AG04450 (cell line): ENCODE results near the gene IBA57. TPM values are rescaled to one million over a fixed set of nuclear protein-coding genes. Genes with fewer than 3 reads are reported as not detected.

Source experiments
- CTCF ChIA-PET: fragments of 300-600, 350-600 bp; formaldehyde crosslinking; extraction: SDS; loops from one replicate; lab custom pipeline; 2022; ENCODE audit warnings: antibody characterized with exemption, inconsistent platforms; lab: Charles Lee
- POLR2A ChIA-PET: fragments of 350-600 bp; formaldehyde crosslinking; extraction: SDS; loops from one replicate; lab custom pipeline; 2021; ENCODE audit warnings: antibody characterized with exemption, inconsistent platforms; lab: Yijun Ruan, JAX
- DNase-seq: peaks from one replicate; pipeline ENCODE4 v3.0.0-alpha.2; 2011; ENCODE audit warnings: low read depth, low spot score
- H3K27ac ChIP-seq: one replicate; pipeline ENCODE4 v1.5.1; 2012; ENCODE audit warnings: low read depth, low read length, control low read depth
- H3K27me3 ChIP-seq: one replicate; pipeline ENCODE4 v1.6.0; 2012; ENCODE audit warnings: low read length; ENCODE audit not compliant: control insufficient read depth, insufficient read depth
- H3K4me3 ChIP-seq: 2 replicates; pipeline ENCODE4 v1.5.1; 2011; ENCODE audit warnings: mild to moderate bottlenecking, low read depth, low read length, control low read depth
- H3K9me3 ChIP-seq: 2 replicates; pipeline ENCODE4 v1.5.1; 2012; ENCODE audit warnings: low read length; ENCODE audit not compliant: control insufficient read depth, insufficient read depth
- CTCF ChIP-seq: IDR thresholded peaks from 2 replicates; pipeline ENCODE4 v1.5.1; 2011; ENCODE audit warnings: low read depth, low read length, control low read depth, inconsistent platforms
- polyA plus RNA-seq: library from polyadenylated mRNA; depleted of rRNA; stranded (reverse); fragments of >200 nt; gene quantifications from 2 replicates; pipeline ENCODE4 v1.2.3, GENCODE V29; 2011

Gene IBA57
- polyA plus RNA-seq, 1 experiment = 1.4 TPM

- ChIA-PET POLR2A (interaction anchor here (0.6 to 1.7 kb wide), 7 partner anchors 10 to 317 kb away, joined by 3 to 18 read pairs (median 4); partner anchors contain the start of genes IBA57, MRPL55 and TRIM11), CTCF (interaction anchor here (4.2 kb wide), 1 partner anchor 10 kb away, joined by 17 read pairs; no protein-coding TSS in a partner anchor)
- no peak for TF ChIP-seq CTCF
- Histone ChIP-seq H3K4me3 (peak overlapping the region; percentile 90), H3K27me3 (peaks cover 13% of the 10 kb centered on the region), H3K27ac (peak overlapping the region; percentile 75), H3K9me3 (no peaks in the 10 kb centered on the region; the same call in 1 of the 2 replicates)
- no peak for DNase-seq
Measured at GRCh38 chr1:228140724-228141225, 24.8 kb upstream of the IBA57 start.

GRCh38 chr1:228141226-228142044 is 24.2 kb upstream of the IBA57 start:
- Histone ChIP-seq H3K9me3 (no peaks in the 10 kb centered on the region; the same call in 1 of the 2 replicates), H3K27me3 (peaks cover 7% of the 10 kb centered on the region), H3K27ac (peak overlapping the region; percentile 75), H3K4me3 (peak overlapping the region; percentile 90)
- TF ChIP-seq CTCF = no peak
- ChIA-PET CTCF (interaction anchor here (4.2 kb wide), 1 partner anchor 11 kb away, joined by 17 read pairs; no protein-coding TSS in a partner anchor), POLR2A (interaction anchor here (1.2 to 1.7 kb wide), 3 partner anchors 23 to 265 kb away, joined by 3 to 18 read pairs (median 11); partner anchors contain the start of genes IBA57 and TRIM11)
- DNase-seq = no peak

- no peaks in the 10 kb centered on the region for H3K27me3 ChIP-seq
- no peak overlapping the region for H3K27ac ChIP-seq
- no peak for TF ChIP-seq CTCF
- peak overlapping the region; percentile 90 for H3K4me3 ChIP-seq
- ChIA-PET CTCF (interaction anchor here (1.3 to 4.2 kb wide), 3 partner anchors 11 to 24 kb away, joined by 4 to 17 read pairs (median 7); no protein-coding TSS in a partner anchor), POLR2A (no interaction called here)
- DNase-seq = no peak
- no peaks in the 10 kb centered on the region; the same call in 1 of the 2 replicates for H3K9me3 ChIP-seq
Measured at GRCh38 chr1:228142155-228142691, 23.4 kb upstream of the IBA57 start.

- DNase-seq = no peak
- POLR2A ChIA-PET = no interaction called here
- no peaks in the 10 kb centered on the region for H3K27me3 ChIP-seq
- H3K27ac ChIP-seq = no peak overlapping the region
- CTCF ChIA-PET = interaction anchor here (1.3 to 4.2 kb wide), 3 partner anchors 12 to 24 kb away, joined by 4 to 17 read pairs (median 7); no protein-coding TSS in a partner anchor
- TF ChIP-seq CTCF = no peak
- H3K4me3 ChIP-seq = no peak overlapping the region
- H3K9me3 ChIP-seq = no peaks in the 10 kb centered on the region; the same call in 1 of the 2 replicates
Measured at GRCh38 chr1:228142701-228143136, 22.9 kb upstream of the IBA57 start.
